ENCODE measurements around the gene RTL1.

The RTL1 gene

DNA sequence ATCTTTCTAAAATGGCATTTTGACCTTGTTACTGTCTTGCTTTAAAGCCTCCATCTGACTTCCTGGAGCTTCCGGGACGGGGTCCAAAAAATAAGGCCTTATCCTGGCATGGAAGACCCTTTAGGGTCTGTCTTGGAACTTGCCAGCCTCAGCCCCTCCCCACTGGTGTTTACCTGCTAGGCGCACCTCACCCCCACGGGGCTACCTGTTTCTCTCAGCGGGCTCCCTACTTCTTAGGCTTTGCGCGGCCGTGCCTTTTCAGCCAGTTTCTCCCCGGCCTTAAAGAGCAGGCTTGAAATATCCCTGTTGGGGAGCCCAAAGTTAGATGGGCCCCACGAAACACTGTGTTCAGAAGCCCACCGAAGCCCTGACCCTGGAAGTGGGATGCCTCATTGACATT lies 5.1 kb downstream of the RTL1 start:
- ATAC-seq, result no peak

DNA sequence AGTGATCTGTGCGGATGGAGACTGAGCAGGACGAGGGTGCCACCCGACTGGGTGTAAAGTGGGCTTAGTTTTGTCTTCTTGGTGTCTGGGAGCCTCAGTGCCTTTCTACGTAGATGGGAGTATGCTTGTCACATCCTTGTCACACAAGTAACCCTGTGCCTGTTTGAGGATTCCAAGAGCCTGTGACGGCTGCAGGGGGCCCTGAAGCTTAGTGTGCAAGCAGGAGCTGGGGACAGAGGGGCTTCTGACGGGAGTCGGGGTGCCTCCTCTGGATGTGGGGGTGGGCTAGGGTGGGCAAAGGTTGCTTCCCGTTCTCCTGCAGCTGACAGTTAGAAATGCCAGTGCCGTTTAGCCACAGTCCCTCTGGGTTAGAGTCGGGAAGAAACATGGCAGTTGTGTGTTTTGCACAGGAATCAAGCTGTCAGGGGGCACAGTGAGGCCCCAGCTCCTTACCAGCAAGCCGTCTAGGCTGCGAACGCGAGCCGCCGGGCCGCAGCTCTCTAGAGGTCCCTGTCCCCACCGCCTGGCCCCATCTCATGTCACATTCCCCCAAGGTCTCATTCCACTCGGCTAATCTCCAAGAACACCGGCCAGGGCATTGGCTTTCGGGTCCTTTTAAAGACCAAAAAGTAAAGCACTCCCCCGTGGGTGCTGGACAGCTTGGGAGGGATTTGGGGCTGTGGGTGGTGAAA lies 7.0 kb downstream of the RTL1 start:
- ATAC-seq, result no peak

DNA sequence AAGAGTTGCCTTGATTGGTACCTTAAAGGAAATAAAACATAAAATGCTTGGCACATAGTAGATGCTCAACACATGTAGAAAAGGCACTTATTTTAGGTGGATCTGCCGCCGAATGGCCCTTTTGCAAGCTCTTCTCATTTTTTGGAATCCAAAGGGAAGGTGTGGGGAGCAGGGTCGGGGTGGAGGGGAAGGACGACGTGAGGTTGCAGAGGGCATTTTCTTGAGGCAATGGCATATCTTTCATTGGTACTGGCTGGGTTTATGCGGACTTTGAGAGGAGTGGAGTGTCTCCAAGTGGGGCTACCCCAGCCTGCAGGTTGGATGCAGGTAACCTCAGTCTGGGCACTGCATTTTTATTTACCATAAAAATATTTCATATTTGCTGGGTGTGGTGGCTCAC lies 8.1 kb downstream of the RTL1 start:
- no peak for ATAC-seq

DNA sequence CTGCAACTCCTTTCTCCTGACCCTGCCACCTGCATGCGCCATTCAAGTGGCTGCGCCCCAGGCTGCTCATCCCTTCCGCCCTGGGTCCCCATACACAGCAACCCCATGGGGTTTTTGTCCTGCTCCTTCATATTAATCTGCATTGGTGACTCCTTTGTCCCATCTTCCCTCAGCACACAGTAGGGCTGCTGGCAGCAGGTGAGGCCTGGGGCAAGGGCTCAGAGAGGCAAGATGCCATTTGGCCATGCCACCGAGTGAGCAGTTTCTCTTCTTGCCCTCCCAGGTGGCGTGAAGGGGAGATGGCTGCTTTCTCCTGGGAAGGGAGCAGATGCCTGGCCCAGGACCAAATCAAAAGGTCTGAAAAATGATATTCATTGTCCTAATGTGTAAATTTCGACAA lies 9.1 kb downstream of the RTL1 start:
- no peak for ATAC-seq

DNA sequence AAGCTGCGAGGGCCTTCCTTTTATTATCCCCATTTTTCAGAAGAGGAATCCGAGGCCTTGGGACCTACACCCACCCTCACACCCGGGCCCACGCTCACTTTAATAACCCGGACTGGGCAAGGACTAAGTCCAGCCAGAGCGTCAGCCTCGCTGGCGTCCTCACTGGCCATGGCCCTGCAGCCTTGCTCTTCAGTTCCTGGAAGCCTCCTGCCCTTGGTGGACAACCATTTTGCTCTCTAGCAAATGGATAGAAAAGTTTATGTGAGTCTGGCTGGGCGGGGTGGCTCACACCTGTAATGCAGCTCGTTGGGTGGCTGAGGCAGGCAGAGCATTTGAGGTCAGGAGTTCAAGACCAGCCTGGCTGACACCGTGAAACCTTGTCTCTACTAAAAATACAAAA lies 9.8 kb downstream of the RTL1 start:
- no peak for ATAC-seq

DNA sequence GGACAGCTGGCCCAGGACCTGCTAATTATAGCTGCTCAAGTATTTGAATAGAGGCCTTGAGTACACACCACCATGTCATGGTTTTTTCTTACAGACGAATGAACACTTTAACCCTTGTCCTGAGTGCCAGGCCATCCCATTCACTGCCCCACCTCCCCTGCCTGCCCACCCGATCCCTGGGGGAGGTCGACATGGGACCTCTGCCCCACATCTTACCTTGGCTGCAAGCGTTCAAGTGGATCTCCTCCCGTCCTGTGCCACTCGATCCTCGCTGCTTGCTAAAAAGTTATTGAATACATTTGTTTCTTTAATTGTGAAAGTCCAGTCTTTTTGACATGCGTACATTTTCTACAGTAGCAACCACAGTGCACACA lies 10.3 kb downstream of the RTL1 start:
- no peak for ATAC-seq

DNA sequence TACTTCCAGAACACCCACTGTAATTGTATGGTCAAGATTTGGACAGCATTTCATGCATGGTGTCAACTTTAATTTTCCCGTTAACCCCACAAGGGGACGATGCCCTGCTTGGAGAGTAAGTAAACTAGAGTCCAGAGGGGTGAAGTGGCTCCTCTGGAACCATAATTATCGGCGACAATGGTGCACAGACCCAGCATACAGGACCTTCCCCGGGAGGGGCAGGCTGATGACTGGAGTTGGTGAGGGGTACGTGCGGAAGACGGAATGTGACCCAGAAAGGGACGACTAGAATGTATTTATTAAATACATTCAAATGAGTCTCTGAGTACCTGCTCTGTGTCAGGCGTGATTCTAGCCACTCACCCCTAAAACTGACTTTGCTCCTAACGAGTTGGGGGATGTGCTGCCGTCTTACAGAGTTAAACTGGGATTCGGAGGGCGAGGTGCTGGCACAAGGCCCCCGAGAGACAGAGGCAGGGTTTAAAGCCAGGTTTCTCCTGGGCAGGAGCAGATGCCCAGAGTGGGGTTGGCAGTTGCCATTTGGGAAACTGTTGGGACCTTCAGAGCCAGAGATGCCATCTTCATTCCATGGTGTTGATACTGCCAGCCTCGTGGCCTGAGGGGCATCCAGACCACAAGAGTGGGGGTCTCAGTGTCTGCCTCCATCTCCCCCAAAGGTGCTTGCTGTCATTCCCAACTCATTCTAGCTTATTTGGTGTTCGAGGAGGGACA lies 10.9 kb downstream of the RTL1 start:
- no peak for ATAC-seq

DNA sequence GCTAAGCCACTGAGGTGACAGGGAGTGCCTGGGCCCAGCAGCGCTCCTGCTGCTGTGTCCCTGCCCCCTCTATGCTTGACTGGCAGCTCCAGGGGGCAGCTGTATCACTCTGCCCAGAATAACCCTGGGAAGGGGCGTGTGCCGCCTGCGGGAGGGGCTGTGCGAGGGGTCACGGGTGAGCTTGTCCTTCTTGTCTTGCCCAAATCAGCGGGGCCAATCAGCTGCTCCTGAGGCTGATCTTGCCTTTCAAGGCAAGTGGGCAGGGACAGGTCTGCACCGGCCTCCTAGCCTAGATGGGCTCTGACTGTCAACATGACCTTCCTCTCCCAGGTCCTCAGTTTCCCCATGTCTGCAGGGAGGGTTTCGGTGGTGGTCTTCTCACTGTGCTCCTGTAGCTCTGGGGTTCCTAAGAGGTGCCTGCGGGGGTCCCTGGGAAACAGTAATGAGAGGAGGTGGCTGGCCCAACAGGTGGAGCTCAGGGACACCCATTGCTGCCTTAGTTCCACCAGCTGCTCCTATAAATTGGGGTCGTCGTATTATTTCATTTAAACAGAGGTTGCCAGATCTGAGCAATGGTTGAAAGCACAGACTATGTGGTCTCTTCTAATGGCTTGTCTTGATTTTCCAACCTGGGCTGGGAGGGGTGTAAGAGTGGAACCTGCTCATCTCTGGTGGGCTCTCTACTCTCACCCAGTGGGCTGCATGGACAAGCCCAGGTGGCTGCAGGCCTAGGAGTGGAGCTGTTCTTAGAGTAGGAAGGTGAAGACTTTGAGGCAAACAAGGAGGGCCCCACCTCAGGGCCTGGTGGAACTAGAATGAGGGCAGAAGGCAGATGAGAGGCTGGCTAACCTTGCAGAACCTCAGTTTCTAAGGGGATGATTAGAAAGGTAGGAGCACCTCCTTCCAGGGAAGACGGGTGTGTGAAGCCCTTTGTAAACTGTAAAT lies 11.7 kb downstream of the RTL1 start:
- ATAC-seq, result no peak

DNA sequence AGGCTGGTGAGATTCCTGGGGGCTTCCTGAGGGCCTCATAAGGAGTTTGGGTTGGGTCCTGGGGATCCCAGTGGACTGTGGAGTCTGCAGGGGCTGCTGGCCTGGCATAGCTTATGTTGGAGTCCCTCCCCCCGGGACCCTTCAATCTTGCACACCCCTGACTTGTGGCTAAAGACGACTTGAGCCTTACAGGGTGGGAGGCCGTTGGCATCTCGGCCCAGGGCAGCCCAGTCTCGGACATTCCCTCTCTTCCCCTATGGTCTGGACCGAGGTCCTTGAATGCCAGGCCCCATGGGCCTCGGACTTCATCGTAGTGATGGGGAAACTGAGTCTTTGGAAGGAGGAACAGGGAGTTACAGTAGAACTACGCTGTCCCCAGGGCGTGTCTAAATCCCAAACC lies 12.5 kb downstream of the RTL1 start:
- no peak for ATAC-seq

DNA sequence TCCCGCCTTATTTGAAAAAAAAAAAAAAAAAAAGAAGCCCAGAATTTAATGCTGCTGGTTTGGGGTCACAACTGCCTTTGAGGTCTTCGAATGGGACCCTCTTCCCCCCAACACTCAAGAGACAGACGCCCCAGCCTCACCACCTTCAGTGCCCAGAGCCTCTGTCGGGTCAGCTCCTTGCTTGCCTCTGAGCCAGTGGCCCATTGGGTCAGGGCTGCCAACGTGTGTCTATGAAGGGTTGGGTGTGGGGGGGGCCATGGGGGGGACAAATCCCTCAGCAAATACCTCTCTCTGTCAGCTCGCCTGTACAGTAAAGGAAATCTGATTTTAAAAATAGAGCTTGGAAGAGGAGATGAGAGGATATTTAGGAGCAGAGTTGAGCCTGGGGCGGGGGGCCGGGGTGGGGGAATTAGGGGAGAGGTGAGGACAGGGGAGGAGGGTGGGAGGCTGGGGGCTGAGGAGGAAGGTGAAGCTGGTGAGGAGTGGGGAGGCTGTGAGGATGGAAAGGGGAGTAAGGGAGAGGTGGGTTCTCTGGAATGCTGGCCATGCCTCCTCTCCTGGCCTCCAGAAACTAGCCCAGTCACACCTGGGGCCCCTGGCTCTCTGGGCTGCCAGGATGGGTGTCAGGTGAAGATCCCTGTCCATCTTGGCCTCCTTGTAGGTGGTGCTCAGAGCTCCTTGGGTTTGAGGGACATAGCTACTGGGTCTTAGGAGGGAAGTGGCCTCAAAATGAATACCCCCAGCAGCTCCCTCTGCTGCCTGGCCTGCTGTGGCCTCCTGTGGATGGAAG lies 13.3 kb downstream of the RTL1 start:
- no peak for ATAC-seq

DNA sequence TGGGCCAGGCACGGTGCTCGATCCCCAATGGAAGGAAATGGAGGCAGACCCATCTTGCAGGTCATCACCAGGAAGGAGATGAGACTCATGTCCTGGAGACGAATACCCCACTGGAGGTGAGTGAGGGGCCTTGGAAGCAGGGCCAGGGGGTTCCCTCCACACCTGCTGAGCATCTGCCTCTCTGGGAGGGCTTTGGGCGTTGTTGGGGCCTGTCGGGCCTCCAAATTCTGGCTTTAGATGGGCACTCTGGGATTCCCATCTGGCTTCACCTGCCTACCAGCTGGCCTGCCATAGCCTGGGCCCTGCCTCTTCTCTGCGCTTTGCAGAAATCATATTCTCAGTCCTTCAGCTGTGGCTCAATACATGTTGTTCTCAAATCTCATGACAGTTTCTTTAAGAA lies 13.9 kb downstream of the RTL1 start:
- no peak for ATAC-seq

DNA sequence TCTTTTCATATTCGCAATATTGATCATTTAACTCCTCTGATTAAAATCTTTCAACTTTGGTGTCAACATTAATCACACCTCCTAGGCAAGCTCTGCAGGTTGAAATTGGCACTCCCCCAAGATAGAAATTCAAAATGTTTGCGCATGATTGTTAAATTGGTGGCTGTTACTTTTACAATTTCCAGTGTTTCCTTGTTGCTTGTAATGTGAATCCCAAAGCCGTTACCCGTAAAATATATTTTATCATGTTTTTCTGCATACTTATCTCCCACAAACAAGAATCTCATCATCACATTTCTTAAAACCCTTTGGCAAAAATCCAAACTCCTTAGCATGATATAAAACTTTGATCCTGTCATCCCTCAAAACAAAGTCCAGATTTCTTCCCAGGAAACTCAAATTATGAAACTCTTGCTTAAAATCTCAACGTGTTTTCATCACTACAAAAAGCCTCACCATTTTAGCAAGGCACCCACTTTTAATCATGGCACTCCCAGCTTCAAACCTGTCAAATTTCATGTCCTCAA lies 14.7 kb downstream of the RTL1 start:
- no peak for ATAC-seq

DNA sequence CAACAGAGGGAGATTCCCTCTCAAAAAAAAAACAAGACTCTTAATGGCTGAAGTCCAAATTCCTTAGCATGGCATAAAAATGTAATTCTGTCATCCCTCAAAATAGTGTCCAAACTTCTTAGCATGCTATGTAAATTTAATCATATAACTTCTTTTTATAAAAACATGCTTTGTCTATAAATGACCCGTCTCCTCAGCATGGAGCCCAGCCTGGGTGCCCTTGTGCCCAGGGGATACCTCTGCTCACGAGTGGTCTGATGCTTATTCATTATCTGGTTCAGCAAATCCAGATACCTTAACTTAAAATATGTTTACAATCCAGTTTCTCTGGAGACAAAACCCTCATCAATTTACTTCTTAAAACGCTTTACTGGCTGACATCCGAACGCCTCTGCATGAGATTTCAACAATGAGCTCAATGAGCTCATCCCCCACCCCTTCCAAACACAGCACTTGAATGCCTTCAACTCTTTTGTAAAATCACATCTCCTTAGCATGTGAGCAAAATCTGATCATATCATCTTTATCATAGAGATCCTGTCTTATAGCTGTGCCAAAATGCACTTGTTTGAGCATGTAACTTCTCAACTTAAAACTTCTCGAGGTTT lies 15.7 kb downstream of the RTL1 start:
- ATAC-seq, result no peak

DNA sequence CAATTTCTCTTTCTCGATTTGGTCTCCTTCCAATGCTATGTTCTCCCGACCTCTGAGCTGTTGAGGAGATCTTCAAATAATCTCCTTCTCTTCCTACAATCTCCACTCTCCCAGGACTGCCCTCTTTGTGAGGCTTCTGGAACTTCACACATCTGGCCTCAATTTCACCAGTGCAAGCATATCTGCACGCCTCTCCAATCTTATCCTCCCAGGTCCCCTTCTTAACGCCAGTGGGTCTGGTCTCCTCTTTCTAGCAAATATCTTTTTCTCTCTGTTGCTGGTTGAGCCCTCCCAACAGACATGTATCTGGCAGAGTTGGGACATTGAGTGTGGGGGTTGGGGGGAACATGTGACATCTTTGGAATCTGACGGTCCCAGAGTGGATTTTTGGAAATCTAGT lies 17.9 kb downstream of the RTL1 start:
- ATAC-seq, result no peak

DNA sequence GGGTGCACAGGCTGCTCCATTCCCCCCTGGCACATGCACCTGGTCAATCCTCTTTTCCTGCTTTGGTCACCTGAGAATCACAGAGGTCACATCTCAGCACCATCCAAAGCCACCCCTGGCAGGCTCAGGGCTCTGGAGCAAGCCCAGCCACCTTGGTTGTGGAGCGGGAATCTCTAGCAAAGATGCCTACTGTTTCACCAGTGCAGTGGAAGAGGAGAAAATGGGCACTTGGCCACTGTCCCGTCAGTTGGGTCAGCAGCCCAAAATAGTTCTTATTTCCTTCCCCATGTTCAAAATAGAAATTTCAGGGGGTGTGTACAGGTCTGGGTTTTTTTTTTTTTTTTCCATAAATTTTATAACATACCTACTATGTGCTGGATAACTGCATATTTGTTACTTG lies 18.3 kb downstream of the RTL1 start:
- no peak for ATAC-seq

DNA sequence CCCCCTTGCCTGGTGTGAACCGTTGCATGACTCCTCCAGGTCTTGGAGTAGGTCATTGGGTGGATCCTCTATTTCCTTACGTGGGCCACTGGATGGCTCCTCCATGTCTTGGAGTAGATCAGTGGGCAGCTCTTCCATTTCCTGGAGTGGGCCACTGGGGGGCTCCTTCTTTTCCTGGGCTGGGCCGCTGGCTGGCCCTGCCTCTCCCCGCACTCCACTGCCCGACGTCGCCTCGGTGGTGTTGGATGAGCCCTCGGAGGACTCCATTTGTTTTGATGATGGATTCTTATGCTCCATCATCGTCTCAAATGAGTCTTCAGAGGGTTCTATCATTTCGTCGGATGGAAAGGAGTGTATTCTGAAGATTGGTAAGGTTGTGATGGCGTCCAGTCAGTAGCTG lies 19.1 kb downstream of the RTL1 start:
- ATAC-seq, result no peak

DNA sequence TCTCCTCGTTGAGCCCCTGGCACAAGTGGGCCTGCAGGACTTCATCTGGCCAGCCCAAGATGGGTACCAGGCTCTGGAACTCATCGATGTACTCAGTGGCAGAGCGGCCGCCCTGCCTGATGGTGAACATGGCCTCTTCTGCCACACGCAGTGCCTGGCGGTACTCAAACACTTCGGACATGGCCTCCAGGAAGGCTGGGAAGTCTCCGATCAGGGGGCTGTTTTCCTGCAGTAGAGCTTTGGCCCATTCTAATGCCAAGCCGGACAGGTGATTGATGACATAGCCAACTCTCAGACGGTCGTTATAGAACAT lies 19.8 kb downstream of the RTL1 start:
- ATAC-seq, result no peak

DNA sequence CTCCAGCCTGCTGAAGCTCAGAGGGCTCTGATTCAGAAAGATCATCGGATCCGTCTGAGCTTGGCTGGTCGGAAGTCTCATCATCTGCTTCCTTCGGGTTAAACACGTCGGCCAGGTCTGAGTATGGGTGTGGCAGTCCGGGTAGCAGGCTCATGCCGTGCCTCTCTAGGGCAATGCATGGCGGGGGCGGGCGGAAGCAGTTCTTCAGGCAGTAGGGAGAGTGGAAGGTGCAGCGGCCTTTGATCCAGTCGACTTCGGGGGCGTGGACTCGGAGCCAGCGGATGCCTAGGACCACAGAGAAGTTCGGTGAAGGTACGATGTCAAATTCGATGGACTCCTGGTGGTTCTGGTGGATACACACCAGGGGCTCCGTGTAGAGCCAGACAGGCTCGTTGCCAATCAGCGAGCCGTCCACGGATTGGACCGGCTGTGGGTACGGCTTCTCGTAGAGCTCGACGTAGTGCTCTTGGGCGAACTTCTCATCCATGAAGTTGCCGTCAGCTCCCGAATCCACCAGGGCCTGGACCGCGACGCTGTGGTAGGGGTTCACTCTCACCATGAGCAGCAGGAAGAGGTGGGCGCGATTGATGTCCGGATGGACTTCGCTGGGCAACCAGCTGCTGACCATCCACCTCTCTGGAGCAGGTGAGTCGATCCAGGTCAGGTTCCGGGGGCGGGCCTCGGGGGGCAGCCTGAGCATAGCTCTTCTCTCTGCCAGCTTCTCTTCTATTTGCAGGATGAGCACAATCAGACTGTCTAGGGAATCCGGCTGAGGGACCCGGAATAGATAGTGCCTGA lies 20.3 kb downstream of the RTL1 start:
- no peak for ATAC-seq

DNA sequence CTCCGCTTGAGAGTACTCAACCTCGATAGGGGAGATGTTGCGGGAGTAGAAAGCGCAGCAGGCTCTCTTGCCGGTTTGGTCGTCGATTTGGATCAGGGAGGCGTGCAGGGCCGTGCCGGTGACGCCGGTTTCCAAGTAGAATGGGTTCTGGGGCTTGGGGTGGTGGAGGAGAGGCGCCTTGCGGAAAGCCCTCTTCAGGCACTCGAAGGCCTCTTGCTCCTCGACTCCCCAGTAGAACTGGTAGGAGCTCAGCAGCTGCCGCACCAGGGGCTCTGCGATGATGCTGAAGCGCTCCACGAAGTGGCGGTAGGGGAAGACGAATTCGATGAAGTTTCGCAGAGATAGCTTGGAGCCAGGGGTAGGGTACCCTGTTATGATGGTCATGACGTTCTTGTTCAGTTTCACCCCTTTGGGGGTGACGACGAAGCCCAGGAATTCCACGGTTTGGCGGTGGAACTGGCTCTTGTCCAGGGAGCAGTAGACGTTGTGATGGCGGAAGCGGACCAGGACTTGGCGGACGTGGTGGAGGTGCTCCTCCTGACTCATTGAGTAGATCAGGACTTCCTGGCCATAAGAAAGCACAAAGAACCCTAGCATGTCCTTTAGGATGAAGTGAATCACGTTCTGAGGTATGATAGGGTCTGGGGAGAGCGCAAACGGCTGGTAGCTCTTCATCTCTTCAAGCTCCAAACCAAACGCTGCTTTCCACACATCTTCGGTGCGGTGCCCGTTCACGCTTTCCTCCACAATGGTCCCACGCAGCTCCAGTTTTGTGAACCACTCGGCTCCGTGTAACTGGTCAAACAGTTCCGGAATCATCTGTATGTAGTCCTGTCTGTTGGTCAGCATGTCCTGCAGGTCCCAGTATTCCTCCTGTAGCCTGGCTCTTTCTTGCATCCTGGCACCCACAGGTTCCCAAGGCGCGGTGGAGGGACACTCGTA lies 21.2 kb downstream of the RTL1 start:
- no peak for ATAC-seq

Measured in activated CD4-positive, CD25-positive, alpha-beta regulatory T cell treated with anti-CD3 and anti-CD28 coated beads, Interleukin-2, amount 50 U/mL, for 24 hours (primary cell).